Measurements from ENCODE around the gene TOMM22.
A peak's percentile ranks its signal among the peaks of the same experiment; 100 is the strongest.

Gene TOMM22

DNA sequence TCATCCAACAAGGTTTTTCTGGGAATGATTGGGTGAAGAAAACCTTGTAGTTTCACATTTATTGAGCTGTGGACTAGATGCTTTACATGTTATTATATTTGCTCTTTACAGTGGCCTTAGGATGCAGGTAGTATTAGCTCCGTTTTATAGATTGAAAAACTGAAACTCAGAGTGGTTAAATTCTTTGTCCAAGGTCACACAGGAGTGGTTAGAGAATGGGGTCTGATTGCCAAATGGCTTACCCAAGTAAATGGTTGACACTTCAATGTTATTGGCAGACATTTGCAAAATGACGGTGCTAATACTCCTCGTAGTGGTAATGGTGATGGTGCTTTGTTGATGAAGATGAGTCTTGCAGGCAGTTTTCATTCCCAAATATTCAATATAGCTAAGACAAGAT is 26.2 kb downstream of the TOMM22 start:
- TF ChIP-seq, protein P1, sequence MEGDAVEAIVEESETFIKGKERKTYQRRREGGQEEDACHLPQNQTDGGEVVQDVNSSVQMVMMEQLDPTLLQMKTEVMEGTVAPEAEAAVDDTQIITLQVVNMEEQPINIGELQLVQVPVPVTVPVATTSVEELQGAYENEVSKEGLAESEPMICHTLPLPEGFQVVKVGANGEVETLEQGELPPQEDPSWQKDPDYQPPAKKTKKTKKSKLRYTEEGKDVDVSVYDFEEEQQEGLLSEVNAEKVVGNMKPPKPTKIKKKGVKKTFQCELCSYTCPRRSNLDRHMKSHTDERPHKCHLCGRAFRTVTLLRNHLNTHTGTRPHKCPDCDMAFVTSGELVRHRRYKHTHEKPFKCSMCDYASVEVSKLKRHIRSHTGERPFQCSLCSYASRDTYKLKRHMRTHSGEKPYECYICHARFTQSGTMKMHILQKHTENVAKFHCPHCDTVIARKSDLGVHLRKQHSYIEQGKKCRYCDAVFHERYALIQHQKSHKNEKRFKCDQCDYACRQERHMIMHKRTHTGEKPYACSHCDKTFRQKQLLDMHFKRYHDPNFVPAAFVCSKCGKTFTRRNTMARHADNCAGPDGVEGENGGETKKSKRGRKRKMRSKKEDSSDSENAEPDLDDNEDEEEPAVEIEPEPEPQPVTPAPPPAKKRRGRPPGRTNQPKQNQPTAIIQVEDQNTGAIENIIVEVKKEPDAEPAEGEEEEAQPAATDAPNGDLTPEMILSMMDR (conservative IDR thresholded peaks at IDR 0.05), result no peak
- no peak for TF ChIP-seq ZFX (IDR thresholded peaks at IDR 0.05)
- no peak overlapping the region for H3K27ac ChIP-seq

DNA sequence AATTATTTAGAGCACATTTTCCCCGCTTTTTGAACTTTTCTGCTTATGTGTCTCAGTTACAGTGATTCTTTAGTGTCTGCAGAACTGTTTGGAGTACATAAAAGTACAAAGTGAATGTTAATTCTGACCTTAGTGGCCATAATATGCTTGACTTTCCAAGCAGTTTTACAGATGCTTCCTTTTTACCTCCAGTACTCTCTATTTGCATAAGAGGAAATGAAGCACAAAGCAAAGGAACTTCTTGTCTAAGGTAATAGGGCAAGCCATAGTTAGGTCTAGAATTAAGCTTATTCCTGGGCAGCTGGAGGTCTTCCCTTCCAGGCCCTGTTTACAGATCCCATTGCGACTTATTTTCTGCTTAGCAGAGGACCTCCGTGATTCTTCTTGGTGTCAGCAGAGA is 27.5 kb downstream of the TOMM22 start:
- no peak overlapping the region for H3K27ac ChIP-seq
- TF ChIP-seq ZFX (IDR thresholded peaks at IDR 0.05), result no peak
- TF ChIP-seq, protein P1 (conservative IDR thresholded peaks at IDR 0.05), result no peak

DNA sequence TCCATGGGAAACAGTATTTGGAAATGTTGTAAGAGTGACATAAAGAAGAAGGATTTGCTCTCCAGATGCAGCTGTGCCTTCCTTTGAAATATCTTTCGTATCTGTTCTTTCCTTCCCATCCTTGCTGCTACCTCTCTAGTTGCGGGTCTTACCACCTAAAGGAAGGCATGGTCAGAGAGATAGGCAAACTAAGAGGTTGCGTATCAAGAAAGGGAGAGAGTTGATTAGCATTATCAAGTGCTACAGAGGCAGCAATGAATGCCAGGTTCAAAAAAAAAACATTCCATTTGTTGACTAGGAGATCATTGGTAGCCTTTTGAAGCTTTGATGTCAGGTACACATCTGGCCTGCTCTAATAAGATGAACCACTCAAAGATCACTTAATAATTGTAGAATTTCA is 28.6 kb downstream of the TOMM22 start:
- no peak overlapping the region for H3K27ac ChIP-seq
- TF ChIP-seq, protein P1 (conservative IDR thresholded peaks at IDR 0.05), result no peak
- no peak for TF ChIP-seq ZFX (IDR thresholded peaks at IDR 0.05)

DNA sequence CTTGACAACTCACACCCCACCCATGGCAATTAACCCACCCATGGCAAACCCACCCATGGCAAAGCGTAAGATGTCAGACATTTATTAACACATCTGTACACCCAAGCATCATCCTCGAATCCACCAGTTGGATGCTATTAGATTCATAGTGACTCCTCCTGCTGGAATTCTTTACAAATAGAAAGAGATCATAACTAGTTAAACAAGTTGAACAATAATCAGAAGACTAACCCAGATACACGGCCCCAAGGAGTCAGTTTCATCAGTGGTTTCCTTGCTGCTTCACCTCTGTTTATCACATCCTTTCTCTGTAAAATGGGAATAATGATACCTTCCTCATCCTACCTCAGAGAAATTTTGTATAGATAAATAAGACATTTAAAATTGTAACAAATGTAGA is 29.1 kb downstream of the TOMM22 start:
- TF ChIP-seq ZFX (IDR thresholded peaks at IDR 0.05), result no peak
- TF ChIP-seq, protein P1 (conservative IDR thresholded peaks at IDR 0.05), result no peak
- no peak overlapping the region for H3K27ac ChIP-seq

DNA sequence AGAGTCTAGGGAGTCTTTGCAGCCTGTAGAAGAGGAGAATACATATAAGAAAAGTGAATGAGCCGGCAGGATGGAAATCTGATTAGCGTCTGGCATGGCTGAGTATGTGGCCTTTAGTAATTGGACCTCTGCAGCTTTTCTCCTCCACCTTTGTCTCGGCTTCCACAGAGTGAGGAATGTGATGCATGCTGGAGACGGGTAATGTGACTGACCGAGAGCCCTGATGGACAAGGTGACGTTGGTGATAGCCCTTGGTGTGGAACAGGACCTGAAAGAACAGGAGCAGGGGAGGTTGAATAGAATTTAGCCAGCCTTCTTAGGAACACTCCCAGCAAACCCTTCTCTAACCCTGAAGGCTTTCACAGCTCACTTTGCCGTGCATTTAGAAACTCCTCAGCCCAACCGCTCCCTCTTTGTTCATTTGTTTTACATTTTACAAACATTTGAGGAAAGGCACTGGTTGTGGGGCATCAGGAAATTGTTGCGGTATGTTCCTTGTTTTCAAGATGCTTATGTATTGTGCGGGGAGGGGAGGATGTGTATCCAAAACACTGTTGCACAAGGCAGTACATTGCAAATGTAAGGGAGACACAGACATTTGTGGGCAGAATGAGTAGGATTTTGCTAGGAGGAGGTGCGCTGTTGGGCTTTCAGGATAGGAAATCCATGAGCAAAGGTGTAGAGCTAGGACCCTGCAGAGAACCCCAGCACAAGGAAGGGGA is 30.9 kb downstream of the TOMM22 start:
- TF ChIP-seq, protein P1 (conservative IDR thresholded peaks at IDR 0.05), result no peak
- no peak for TF ChIP-seq ZFX (IDR thresholded peaks at IDR 0.05)
- H3K27ac ChIP-seq, result no peak overlapping the region

DNA sequence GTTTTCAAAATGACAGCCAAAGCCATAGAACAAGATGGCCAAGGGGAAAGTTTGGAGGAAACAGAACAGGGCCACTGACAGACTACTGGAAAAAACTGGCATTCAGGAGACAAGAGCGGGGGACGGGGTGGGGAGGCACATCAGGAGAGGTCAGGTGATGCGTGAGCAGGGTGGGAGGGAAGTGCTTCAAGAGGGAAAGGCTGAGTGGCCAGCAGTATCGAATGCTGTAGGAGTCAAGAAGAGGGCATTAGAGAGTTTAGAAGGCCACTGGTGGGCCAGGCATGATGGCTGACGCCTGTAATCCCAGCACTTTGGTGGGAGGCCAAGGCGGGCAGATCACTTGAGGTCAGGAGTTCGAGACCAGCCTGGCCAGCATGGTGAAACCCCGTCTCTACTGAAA is 32.2 kb downstream of the TOMM22 start:
- TF ChIP-seq, protein P1 (conservative IDR thresholded peaks at IDR 0.05), result no peak
- TF ChIP-seq ZFX (IDR thresholded peaks at IDR 0.05), result no peak
- H3K27ac ChIP-seq, result no peak overlapping the region

DNA sequence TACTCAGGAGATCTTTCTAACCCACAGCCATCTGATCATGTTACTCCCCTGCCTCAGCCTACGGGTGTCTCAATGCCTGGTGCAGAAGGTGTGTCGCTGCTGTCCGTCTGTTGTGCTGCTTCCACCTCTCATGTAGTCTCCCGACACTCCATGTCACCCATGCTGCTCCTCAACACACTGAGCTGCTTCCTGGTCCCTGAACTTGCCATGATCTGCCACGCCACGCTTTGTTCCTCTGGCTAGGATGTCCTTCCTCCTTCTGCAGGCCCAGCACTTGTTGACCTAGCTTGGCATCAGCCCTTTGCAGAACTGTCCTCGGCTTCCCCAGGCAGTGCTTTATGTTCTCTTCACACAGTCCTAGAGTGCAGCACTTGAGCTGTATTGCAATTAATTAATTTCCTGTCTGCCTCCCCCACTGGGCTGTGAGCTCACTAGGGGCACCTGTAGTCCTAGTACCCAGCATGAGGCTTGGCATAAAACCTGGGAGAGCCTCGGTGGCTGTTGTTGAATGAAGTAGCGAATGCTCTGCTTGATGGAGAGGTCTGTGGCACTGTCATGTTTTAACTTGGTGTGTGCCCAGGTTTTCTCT is 33.5 kb downstream of the TOMM22 start:
- TF ChIP-seq ZFX (IDR thresholded peaks at IDR 0.05), result no peak
- TF ChIP-seq, protein P1 (conservative IDR thresholded peaks at IDR 0.05), result no peak

More for the DNA sequence above, 33.5 kb downstream of the TOMM22 start:
- H3K27ac ChIP-seq, result peak overlapping the region; percentile 24; the same call in 1 of the 2 replicates

All from C4-2B (cell line).